Effector memory CD8-positive, alpha-beta T cell (primary cell): ENCODE data around the gene DUSP3.

ENCODE experiments used
- ATAC-seq: fragments of 150-1000 bp; cut with Tn5 transposase; replicated peaks from 2 replicates; pipeline ENCODE4 v1.10.0; 2021; ENCODE audit warnings: mild to moderate bottlenecking, moderate library complexity
- DNase-seq, 3 experiments: peaks; one replicate each; pipeline ENCODE4 v3.0.0; 2021
- H3K27ac Mint-ChIP-seq, 2 donors: one replicate each; pipeline ENCODE4 v1.8.0; 2022; ENCODE audit warnings: mild to moderate bottlenecking in 2 of 2, mixed read lengths in 2 of 2, moderate library complexity in 2 of 2
- H3K27me3 Mint-ChIP-seq, 2 donors: one replicate each; pipeline ENCODE4 v1.8.0; 2022; ENCODE audit warnings: mixed read lengths in 2 of 2
- H3K36me3 Mint-ChIP-seq: one replicate; pipeline ENCODE4 v1.8.0; 2022; ENCODE audit warnings: mild to moderate bottlenecking, moderate library complexity, mixed read lengths; ENCODE audit not compliant: insufficient read depth
- H3K4me1 Mint-ChIP-seq, 2 donors: one replicate each; pipeline ENCODE4 v1.8.0; 2022; ENCODE audit warnings: low read depth in 2 of 2, mixed read lengths in 2 of 2
- H3K4me3 Mint-ChIP-seq, 2 donors: one replicate each; pipeline ENCODE4 v1.8.0; 2022; ENCODE audit warnings: mild to moderate bottlenecking in 2 of 2, mixed read lengths in 2 of 2, moderate library complexity in 2 of 2
- H3K9me3 Mint-ChIP-seq, 2 donors: one replicate each; pipeline ENCODE4 v1.8.0; 2022; ENCODE audit warnings: mixed read lengths in 2 of 2

The DUSP3 gene

DNA sequence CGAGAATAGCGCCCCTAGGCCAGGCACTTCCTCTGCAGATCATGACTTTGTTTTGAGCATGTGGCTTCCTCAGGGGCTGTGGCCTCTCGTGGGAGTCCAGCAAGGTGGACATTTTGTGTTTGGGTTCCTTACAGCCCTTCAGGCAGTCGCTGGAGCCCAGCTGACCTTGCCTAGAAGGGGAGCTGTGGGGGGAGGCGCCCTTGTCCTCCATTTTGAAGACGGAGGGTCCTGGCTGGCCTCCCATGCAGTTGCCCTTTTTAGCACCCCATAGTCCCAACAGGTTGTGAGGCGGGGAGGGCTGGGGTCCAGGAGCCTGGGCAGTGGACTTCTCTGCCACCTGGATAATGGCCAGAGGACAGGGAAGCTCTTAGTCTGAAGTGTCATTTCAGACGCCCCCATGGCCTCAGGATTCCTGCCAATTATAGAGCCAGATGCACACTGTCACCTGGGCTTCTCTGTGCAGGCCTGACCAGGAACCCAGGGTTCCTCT, 21.6 kb downstream of the DUSP3 start:
- ATAC-seq (no peak), DNase-seq (no peak)
- no peak overlapping the region for H3K4me3 Mint-ChIP-seq
- H3K36me3 Mint-ChIP-seq: peaks cover 2% of the 10 kb centered on the region
- H3K27ac Mint-ChIP-seq: no peak overlapping the region
- H3K27me3 Mint-ChIP-seq: peaks cover 37 to 59% of the 10 kb centered on the region in 2 donors
- peaks cover 1 to 11% of the 10 kb centered on the region in 2 donors for H3K4me1 Mint-ChIP-seq
- H3K9me3 Mint-ChIP-seq: no peaks in the 10 kb centered on the region

DNA sequence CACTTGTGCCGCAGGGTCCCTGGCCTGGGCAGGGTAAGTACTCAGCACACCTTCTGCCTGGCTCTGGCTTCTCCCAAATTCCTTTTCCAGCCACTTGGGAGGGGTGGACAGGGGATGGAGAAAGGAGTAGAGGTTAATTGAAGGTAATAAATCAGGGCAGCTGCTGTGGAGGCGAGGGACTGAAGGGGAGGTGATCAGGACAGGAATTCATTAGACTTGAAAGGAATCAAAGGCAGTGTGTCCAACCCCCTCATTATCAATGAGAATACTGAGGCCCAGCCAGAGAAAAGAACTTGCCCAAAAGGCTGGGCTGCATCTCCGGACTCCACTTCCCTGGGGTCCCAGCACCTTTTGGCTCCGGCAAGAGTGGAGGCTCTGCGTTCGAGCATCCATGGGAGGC, 22.6 kb downstream of the DUSP3 start:
- no peak overlapping the region for H3K4me3 Mint-ChIP-seq
- H3K4me1 Mint-ChIP-seq: peaks cover 1 to 11% of the 10 kb centered on the region in 2 donors
- no peak for ATAC-seq
- H3K27me3 Mint-ChIP-seq: peaks cover 37 to 68% of the 10 kb centered on the region in 2 donors
- H3K9me3 Mint-ChIP-seq: no peaks in the 10 kb centered on the region
- H3K36me3 Mint-ChIP-seq: no peaks in the 10 kb centered on the region
- no peak overlapping the region for H3K27ac Mint-ChIP-seq
- DNase-seq: no peak

DNA sequence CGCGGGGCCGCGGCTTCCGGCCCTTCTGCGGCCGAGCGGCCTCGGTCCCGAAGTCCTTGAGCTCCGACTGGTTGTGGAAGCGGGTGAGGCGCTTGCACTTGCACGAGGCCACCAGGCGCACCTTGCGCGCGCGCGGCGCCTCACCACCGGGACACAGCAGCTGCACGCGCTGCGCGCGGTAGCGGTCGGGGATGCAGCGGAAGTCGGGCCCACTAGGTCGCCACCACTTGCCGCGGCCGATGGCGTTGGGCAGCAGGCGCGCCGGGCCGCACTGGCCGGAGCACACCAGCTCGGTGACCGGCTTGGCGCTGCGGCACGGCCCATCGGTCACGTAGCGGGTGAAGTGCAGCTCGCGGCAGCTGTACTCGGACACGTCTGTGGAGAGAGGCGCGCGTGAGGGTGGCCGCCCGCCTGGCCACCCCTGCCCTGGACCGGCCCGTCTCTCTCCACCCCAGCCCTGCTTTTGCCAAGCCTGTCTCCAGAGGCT, 23.3 kb downstream of the DUSP3 start:
- no peak for ATAC-seq
- Mint-ChIP-seq H3K4me3 (no peak overlapping the region), H3K4me1 (peaks cover 1 to 11% of the 10 kb centered on the region in 2 donors), H3K27ac (no peak overlapping the region), H3K27me3 (peaks cover 44 to 76% of the 10 kb centered on the region in 2 donors), H3K9me3 (no peaks in the 10 kb centered on the region), H3K36me3 (no peaks in the 10 kb centered on the region)
- DNase-seq: no peak

DNA sequence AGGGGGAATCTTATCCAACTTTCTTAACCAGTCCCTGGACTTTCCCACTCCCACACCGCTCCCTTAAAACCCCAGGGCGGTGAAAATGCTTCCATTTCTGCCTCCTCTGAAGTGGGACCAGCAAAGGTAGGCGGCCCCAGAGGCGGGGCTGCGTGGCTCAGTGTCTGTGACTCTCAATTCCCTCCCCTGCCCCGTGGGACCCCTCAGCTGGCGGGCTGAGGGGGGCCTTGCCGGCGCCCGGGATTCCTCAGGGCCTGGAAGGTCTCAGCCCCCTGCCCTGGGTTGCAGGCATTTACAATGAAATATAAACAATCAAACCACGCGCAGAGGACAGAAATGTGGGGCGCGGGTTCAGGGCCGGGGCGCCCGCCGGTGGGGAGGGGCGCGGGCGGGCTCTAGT, 23.8 kb downstream of the DUSP3 start:
- Mint-ChIP-seq H3K27ac (no peak overlapping the region), H3K27me3 (peaks cover 49 to 80% of the 10 kb centered on the region in 2 donors), H3K36me3 (peaks cover 3% of the 10 kb centered on the region), H3K4me3 (no peak overlapping the region), H3K9me3 (no peaks in the 10 kb centered on the region), H3K4me1 (peaks cover 1 to 11% of the 10 kb centered on the region in 2 donors)
- no peak for ATAC-seq
- no peak for DNase-seq

DNA sequence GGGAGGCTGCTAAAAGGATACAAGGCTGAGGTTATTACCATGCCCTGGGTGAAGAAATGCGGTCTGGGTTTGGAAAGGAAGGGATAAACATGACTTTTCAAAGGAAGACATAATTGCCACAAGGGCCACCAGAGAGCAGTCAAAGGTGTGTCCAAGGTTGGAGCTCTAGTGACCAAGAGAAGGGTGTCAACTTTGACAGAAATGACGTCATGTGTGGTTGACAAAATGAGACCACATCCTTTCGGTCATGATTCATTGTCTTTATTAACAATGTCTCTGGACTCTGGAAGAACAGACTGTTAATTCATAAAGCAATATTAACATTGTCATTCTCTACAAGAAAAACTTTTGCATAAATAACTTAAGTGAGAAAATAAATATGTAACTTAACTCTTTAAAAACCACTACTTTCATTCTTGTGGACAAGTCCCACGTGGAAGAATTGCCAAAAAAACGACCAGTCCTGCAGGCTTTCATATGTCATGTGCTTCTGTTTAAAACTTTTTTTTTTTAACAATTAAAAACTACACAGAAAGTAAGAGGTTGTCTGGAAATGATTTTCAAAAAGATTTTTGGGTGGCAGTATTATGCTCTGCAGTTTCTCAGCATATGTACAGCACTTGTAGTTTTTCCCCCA, 25.2 kb downstream of the DUSP3 start:
- Mint-ChIP-seq H3K27ac (no peak overlapping the region), H3K27me3 (peaks cover 51 to 80% of the 10 kb centered on the region in 2 donors), H3K9me3 (no peaks in the 10 kb centered on the region), H3K4me3 (peak overlapping the region in 1 of 2 donors; percentile 2), H3K36me3 (peaks cover 4% of the 10 kb centered on the region), H3K4me1 (peaks cover 1 to 11% of the 10 kb centered on the region in 2 donors)
- DNase-seq: no peak
- peak; percentile 64 for ATAC-seq

DNA sequence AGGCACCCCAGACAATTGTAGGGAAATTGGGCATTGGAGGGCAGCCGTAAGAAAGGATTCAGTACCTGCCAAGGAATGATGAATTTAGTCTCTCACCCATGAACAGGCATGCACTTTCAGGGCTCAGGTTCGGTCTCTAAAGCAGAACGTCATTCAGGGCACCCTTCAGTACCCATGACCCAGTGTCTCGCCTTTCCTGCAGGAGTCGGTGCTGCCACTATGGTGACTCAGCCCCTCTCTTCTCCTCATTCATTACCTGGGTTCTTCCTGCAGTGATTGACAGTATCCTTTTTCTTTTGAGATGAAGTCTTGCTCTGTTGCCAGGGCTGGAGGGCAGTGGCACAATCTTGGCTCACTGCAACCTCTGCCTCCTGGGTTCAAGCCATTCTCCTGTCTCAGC, 28.6 kb downstream of the DUSP3 start:
- peaks cover 7% of the 10 kb centered on the region for H3K36me3 Mint-ChIP-seq
- ATAC-seq (no peak), DNase-seq (no peak)
- H3K9me3 Mint-ChIP-seq: no peaks in the 10 kb centered on the region
- H3K4me1 Mint-ChIP-seq: peaks cover 1 to 8% of the 10 kb centered on the region in 2 donors
- no peak overlapping the region for H3K27ac Mint-ChIP-seq
- no peak overlapping the region for H3K4me3 Mint-ChIP-seq
- peaks cover 50 to 74% of the 10 kb centered on the region in 2 donors for H3K27me3 Mint-ChIP-seq

DNA sequence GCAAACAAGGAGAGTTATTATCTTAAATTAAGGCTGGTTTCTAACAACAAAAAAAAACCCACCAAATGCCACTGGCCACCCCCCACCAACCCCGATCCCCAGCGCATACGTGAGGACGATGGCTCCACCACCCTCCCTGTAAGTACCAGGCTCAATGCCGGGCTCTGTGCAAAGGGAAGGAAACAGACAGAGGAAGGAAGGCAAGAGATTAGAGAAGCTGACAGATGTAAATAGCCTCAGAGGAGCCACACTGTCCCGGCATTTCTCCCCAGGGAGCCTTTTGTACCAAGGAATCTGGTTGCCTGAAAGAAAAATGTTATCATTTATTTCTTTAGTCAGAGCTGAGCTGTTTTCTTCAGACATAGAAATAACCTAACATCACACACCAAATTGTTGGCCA, 33.2 kb downstream of the DUSP3 start:
- Mint-ChIP-seq H3K27ac (no peak overlapping the region), H3K4me3 (no peak overlapping the region), H3K27me3 (peaks cover 59 to 80% of the 10 kb centered on the region in 2 donors), H3K9me3 (no peaks in the 10 kb centered on the region), H3K4me1 (no peaks in the 10 kb centered on the region), H3K36me3 (peaks cover 7% of the 10 kb centered on the region)
- no peak for ATAC-seq
- no peak for DNase-seq

DNA sequence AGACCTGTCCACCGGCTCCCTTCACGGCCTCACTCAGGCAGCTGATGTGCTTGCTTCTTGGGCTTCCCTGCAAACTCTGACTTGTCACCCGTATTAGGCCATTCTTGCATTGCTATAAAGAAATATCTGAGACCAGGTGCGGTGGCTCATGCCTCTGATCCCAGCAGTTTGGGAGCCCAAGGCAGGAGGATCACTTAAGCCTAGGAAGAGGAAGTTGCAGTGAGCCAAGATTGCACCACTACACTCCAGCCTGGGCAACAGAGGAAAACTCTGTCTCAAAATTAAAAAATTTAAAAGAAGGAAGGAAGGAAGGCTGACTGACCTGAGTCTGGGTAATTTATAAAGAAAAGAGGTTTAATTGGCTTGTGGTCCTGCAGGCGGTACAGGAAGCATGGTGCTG, 37.1 kb downstream of the DUSP3 start:
- H3K4me3 Mint-ChIP-seq: no peak overlapping the region
- no peak overlapping the region for H3K27ac Mint-ChIP-seq
- H3K9me3 Mint-ChIP-seq: no peaks in the 10 kb centered on the region
- DNase-seq: no peak
- ATAC-seq: no peak
- no peaks in the 10 kb centered on the region for H3K4me1 Mint-ChIP-seq
- H3K36me3 Mint-ChIP-seq: no peaks in the 10 kb centered on the region
- H3K27me3 Mint-ChIP-seq: peaks cover 58 to 88% of the 10 kb centered on the region in 2 donors

DNA sequence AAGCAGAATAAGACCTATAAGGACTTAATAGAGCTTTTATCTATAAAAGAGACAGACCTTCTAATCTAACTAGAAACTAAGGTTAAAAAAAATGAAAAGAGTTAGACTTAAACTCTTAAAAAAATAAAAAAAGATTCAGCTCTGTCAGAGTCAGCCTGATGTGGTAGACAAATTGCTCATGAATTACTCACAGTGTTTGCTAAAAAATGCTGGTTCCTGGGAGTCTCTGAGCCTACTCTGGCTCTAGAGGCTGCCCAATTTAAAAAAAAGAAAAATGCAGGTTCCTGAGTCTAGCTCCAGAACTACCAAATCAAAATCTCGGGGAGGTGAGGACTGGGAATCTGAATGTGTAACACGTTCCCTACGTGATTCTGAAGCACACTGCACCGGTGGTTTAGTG, 38.2 kb downstream of the DUSP3 start:
- no peak overlapping the region for H3K4me3 Mint-ChIP-seq
- H3K36me3 Mint-ChIP-seq: no peaks in the 10 kb centered on the region
- no peaks in the 10 kb centered on the region for H3K4me1 Mint-ChIP-seq
- no peak overlapping the region for H3K27ac Mint-ChIP-seq
- no peak for ATAC-seq
- peaks cover 48 to 88% of the 10 kb centered on the region in 2 donors for H3K27me3 Mint-ChIP-seq
- H3K9me3 Mint-ChIP-seq: no peaks in the 10 kb centered on the region
- no peak for DNase-seq

DNA sequence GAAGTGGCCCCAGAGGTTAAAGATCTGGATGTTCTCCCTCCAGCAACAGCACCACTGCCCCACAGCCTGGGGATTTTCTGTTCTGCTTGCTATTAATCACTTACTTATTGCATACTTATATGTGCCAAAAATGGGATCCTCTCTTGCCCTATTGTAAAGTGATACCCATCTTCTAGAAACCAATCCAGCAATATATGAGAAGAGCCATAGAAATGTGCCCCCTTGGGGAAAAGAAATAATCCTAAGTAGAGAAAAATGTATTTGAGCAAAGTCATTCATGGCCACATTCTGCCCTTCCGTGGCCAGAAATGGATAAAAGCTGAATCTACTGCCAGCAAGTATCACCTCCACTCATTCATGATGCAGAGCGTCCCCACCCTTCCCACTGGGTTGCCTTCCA, 41.1 kb downstream of the DUSP3 start:
- Mint-ChIP-seq H3K4me3 (no peak overlapping the region), H3K27ac (no peak overlapping the region), H3K9me3 (no peaks in the 10 kb centered on the region), H3K36me3 (no peaks in the 10 kb centered on the region), H3K4me1 (no peaks in the 10 kb centered on the region), H3K27me3 (peaks cover 21 to 66% of the 10 kb centered on the region in 2 donors)
- no peak for ATAC-seq
- DNase-seq: no peak

DNA sequence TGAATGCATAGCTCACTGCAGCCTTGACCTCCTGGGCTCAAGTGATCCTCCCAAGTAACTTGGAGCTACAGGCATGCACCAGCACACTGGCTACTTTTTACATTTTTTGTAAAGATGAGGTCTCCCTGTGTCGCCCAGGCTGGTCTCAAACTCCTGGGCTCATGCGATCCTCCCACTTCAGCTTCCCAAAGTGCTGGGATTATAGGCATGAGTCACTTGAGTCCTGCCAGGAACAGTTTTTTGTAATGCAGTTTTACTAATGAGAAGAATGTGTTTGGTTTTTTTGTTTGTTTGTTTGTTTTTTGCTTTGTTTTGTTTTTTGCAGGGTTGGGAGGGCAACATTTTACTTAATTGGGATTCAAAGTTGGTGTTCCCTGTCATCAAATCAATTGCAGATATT, 42.4 kb downstream of the DUSP3 start:
- Mint-ChIP-seq H3K27me3 (peaks cover 18 to 58% of the 10 kb centered on the region in 2 donors), H3K27ac (no peak overlapping the region), H3K9me3 (no peaks in the 10 kb centered on the region), H3K4me1 (no peaks in the 10 kb centered on the region), H3K4me3 (no peak overlapping the region), H3K36me3 (no peaks in the 10 kb centered on the region)
- no peak for DNase-seq
- no peak for ATAC-seq

DNA sequence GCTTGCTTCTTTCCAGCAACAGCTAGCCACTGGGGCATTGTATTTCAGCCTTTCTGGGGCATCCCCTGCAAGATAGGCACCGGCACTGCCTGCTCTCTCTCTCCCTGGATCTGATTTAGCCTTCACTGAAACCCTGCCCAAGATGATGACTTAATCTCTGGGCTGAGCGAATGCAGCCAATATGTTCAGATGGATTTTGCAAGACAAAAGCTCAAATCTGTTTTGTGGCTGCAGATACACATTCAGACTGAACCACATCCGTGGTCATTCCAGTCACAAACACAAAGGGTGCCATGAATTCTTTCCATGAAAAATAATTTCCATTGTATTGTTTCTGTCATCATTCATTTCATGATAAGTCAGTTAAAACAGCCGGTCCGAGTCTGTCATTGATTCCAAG, 44.4 kb downstream of the DUSP3 start:
- H3K9me3 Mint-ChIP-seq: no peaks in the 10 kb centered on the region
- H3K4me3 Mint-ChIP-seq: no peak overlapping the region
- ATAC-seq (no peak), DNase-seq (no peak)
- H3K4me1 Mint-ChIP-seq: no peaks in the 10 kb centered on the region
- H3K36me3 Mint-ChIP-seq: no peaks in the 10 kb centered on the region
- H3K27me3 Mint-ChIP-seq: peaks cover 16 to 39% of the 10 kb centered on the region in 2 donors
- H3K27ac Mint-ChIP-seq: no peak overlapping the region

DNA sequence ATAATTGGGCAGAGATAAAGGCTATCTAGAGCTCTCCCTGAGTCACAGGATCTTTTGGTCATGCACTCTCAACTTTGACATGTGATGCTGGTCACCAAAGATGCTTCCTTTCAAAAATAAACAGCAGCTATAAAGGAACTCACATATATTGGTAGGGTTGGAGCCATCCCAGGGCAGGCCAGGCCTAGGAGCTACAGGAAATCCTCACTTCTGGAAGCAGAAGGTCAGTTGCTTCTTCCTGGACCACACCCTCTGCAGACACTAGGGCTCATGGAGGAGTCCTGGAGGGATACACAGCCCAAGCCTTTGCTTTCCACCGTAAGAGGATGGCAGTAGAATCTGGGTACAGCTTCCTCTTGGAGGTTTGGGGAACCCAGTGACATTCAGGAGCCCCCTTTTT, 44.8 kb downstream of the DUSP3 start:
- no peaks in the 10 kb centered on the region for H3K4me1 Mint-ChIP-seq
- no peak for ATAC-seq
- H3K4me3 Mint-ChIP-seq: no peak overlapping the region
- H3K27ac Mint-ChIP-seq: no peak overlapping the region
- H3K36me3 Mint-ChIP-seq: no peaks in the 10 kb centered on the region
- DNase-seq: no peak
- peaks cover 12 to 35% of the 10 kb centered on the region in 2 donors for H3K27me3 Mint-ChIP-seq
- H3K9me3 Mint-ChIP-seq: no peaks in the 10 kb centered on the region

DNA sequence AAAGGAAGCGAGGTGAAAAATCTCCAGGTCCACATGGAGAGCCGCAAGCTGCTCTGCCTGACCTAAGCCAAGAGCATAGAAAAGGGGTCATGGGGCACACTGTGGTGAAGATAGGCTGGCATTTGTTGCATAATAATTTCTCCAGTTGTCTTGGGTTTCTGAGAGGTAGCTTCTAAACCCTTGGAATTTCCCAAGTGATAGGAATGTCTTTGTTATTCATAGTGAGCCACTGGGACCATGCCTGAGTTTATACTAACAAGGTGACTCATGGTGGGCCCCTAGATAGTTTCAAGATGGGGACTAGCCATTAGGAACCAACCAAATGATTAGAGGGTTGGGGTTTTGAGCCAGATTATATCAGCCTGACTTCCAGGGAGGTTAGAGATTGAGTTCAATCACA, 45.8 kb downstream of the DUSP3 start:
- no peaks in the 10 kb centered on the region for H3K9me3 Mint-ChIP-seq
- ATAC-seq (no peak), DNase-seq (no peak)
- no peaks in the 10 kb centered on the region for H3K36me3 Mint-ChIP-seq
- peaks cover 3 to 30% of the 10 kb centered on the region in 2 donors for H3K27me3 Mint-ChIP-seq
- H3K4me3 Mint-ChIP-seq: no peak overlapping the region
- H3K4me1 Mint-ChIP-seq: no peaks in the 10 kb centered on the region
- peak overlapping the region in 1 of 2 donors; percentile 28 for H3K27ac Mint-ChIP-seq
